NCI-H146 treated with DMSO at 0.1 percent for 48 hours (cell line): ENCODE data around the gene GRIK4.

ENCODE experiments used
- DNase-seq: peaks from one replicate; lab custom pipeline; 2025; ENCODE audit not compliant: unreplicated experiment; lab: John Stamatoyannopoulos, UW

The GRIK4 gene

DNA sequence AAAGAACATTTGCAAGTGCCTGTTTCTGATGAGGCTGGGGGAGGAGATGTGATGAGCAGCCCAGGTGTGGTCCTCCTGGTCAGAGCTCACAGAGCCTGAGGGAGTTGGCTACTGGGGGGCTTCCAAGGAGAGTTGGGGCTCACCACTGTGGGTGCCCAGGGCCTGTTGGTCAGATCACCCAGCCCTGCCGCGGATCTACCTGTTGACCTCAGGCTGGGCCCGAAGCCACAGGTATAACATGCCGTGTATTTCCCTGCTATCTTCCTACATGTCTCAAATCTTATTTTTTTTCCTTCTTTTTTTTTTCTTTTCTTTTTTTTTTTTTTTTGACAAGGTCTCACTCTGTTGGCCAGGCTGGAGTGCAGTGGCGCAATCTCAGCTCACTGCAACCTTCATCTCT lies 312.7 kb downstream of the GRIK4 start:
- DNase-seq: no peak

DNA sequence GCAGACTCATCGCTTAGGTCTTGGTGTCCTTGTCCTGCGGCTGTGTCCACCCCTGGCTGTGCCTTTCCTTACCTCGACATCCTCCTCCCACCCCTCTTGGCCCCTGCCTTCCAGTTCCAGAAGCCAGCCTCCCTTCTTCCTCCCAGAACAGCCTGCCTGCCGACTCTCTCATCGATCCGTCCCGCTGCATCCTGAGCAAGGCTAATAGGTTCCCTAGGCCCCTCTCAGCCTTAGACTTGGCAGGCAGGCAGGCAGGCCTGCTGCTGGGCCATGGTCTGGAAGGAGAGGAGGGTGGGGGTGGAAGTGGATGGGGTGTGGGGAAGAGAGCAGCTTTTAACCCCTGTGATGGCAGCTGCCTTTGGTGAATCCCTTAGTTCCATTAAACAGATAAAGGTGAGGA lies 315.6 kb downstream of the GRIK4 start:
- no peak for DNase-seq

DNA sequence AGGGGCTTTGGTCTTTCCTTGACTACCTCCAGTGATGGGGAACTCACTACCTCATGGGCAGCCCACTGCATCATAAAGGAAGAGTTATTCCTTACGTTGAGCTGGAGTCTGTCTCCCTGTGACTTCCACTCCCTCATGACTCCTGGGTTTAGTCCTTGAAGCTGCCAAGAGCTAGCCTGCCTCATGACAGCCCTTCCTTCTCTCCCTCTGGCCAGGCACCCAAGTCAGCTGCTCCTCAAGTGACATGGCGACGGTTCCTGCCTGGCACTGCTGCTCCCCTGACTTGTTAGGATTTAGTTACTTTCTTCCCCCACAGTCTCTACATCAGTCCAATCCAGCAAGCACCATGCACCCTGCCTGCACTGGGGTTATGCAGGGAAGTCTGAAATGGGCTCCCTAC lies 316.3 kb downstream of the GRIK4 start:
- DNase-seq: no peak

GRCh38 chr11:120828847-120829246 lies 317.3 kb downstream of the GRIK4 start:
- DNase-seq: no peak

GRCh38 chr11:120830085-120830620 lies 318.6 kb downstream of the GRIK4 start:
- DNase-seq: no peak

GRCh38 chr11:120832481-120833238 lies 321.1 kb downstream of the GRIK4 start:
- no peak for DNase-seq

DNA sequence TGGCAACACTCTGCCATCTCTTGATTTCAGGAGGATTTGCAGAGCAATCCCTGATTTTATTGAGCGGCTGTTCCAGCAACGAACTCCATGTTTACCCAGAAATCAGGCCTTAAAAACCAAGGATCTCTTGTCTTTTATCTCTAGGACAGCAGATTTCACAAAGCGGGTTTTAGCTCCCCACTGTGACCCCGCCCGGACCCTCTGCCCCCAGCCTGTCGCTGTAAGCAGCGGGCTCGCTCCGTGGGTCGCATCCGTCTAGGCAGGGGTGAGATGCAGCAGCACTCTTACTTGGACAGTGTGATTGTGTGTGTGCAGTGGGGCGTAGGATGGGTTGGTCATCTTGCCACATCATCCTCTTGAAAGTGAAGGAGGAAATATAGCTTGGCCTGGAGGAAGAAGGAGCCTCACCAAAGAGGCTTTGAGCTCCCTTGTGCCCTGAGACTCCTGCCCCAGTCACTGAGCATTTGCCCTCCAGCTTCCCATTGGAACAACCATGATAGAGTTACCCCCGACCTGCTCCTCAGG lies 323.2 kb downstream of the GRIK4 start:
- DNase-seq: no peak

GRCh38 chr11:120835601-120836228 lies 324.2 kb downstream of the GRIK4 start:
- DNase-seq: no peak

DNA sequence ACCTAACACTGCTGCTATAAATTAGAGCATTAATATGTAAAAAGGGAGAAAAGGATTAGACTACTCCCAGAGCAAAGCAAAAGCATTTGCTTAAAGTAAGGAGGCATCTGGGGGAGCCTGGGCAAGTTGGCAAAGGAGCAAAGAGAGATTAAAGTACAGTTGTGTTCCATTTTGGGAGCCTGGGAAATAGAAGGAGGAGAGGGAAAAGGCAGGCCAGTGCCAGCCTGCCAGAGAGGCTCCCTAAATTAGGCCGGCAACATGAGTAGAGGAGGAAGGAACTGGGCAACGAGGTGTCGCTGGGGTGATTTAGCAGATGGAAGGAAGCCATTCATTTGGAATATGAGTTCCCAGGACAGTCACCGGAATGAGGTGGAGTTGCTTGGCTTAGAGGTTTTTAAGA lies 326.1 kb downstream of the GRIK4 start:
- no peak for DNase-seq

GRCh38 chr11:120839201-120839600 lies 327.7 kb downstream of the GRIK4 start:
- DNase-seq: no peak

DNA sequence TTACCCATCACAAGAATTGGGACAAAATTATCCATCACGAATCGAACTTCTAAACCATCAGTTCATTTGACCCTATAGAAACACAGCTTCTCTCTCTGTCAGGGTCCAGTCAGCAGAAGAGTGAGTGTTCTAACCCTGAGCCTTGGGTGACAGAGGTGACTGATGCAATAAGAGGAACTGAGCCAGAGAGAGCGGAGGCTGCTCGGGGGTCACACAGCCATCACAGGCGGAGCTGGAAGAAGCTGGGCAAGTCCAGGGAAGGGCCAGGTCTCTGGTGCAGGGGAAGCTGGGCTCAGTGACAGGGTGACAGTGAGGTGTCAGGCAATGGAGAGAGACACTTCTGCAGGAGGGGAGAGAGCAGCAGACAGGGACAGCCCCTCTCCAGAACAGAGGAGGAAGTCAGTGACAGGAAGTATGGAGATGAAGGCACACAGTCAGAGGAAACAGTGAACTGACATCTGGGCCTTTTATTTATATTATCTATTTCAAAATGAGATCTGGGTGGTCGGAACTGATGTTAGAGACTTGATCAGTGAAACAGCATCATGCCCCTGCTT lies 328.4 kb downstream of the GRIK4 start:
- DNase-seq: no peak

DNA sequence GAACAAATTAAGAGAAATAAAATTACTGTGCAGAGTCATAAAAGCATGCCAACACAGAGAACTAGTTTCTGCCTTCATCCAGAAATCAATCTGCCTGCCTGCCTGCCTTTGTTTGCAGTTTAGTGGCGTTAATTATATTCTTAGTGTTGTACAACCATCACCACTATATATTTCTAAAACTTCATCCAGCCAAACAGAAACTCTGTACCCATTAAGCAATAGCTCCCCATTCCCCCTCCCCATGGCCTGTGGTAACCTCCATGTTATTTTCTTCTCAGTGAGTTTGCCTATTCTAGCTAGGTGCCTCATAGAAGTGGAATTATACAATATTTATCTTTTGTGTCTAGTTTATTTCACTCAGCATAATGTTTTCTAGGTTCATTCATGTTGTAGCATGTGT lies 329.1 kb downstream of the GRIK4 start:
- no peak for DNase-seq

GRCh38 chr11:120841074-120841473 lies 329.5 kb downstream of the GRIK4 start:
- no peak for DNase-seq

GRCh38 chr11:120842195-120842594 lies 330.6 kb downstream of the GRIK4 start:
- no peak for DNase-seq

DNA sequence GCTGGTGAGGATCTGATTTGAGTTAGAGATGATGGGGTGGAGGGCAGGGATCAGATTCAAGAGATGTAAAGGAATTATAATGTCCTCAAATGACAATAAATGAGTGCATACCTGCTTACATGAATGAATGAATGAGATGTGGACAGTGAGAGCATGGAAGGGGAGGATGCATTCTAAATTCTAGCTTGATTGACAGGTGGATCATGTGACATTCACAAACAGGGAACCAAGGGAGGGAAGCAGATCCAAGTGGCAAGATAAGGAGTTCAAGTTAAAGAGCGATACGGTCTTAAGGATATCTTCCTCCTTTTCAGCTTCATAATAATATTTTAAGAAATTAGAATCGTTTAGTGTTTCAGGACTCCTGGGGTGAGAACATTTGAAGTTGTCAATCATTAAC lies 341.9 kb downstream of the GRIK4 start:
- no peak for DNase-seq

DNA sequence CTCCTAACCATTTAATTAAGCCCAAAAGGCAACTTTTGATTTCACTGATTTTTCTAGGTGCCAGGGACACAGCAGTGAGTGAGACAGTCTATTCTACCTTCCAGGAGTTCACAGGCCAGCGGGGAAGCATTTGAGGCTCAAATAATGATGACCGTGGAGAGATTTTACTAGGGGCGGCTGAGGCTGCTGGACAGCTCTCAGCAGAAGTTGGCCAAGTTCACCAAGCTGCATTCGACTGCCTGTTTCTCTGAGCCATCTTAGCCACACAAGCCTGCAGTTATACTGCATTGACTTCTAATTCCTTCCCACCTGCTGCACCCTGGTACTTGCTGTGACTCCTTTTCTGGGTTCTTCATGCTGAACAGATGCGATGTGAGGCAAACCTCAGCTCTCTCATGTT lies 343.4 kb downstream of the GRIK4 start:
- no peak for DNase-seq

GRCh38 chr11:120857508-120857907 lies 346.0 kb downstream of the GRIK4 start:
- DNase-seq: no peak

GRCh38 chr11:120858740-120859139 lies 347.2 kb downstream of the GRIK4 start:
- no peak for DNase-seq

DNA sequence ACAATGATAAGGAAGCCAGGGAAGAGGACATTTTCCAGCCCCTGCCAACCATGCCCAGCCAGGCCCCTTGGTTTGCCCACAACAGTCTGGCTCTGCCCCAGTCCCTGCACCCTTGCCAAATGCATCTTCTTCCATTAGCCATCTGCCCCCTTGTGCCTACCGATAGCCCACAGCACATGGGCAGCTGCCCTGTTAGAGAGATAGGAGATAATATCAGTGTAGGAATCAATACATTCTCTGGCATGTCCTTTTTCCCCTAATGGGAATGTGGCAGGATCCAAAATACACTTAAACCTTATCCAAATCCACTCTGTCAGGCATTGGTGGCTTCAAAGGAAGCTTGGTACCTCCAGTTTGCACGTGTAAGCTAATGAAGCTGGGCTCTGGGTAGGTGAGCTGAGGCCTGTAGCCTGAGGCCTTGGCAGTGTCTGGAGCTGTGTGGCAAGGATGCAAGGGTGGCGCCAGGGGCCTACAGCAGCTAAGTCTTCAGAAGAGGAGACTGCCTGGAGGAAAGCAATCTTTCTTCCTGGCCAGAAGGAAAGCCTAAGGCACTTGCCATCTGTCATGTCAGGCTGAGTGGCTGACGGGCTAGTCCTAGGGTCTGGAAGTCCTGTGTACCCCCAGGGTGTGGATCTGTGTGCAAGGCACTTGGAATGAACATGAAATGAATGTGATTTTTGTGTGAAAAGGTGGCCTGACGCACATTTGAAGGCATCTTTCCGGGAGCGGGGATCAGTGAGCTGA lies 348.2 kb downstream of the GRIK4 start:
- DNase-seq: no peak

DNA sequence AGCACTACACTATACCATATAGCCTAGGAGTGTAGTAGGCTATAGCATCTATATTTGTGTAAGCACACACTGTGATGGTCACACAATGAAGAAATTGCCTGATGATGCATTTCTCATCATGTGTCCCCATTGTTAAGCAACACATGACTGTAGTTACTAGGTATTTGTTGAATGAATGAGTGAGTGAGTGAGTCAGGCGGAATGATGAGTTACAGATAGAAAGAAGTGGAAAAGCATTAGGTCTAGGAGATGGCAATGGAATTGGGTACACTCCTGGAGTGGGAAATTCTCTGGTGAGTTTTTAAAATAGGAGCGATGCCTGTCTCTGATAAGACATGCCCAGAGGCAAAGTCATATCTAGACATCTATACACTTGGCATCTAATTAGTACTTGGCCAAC lies 351.8 kb downstream of the GRIK4 start:
- no peak for DNase-seq

DNA sequence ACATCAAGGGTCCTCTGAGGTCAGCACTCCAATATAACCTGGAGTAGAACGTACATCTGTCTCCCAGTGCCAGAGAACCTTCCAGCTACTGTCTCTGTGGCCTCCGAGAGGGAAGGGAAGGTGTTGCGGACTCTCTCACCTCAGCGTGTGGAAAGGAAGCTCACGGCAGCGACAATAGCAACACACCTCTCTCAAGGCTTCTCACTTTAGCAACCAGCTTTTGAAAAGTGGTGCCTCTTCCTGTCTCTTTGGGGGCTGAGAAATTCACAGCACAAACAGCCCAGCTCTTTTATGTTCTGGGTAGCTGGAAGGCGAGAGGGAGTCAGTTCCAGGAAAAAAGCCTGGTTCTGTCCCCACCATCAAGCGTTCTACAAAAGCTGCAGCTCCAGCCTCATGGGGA lies 355.5 kb downstream of the GRIK4 start:
- DNase-seq: no peak
